Glutamatergic neuron (in vitro differentiated cells): ENCODE measurements around the gene RAD50. TPM values are rescaled to one million over a fixed set of nuclear protein-coding genes. Genes with fewer than 3 reads are reported as not detected.

Source experiments
- DNase-seq: peaks from one replicate; pipeline ENCODE4 v3.0.0; 2022
- H3K27ac Mint-ChIP-seq: one replicate; pipeline ENCODE4 v1.8.0; 2020; ENCODE audit warnings: mild to moderate bottlenecking, mixed read lengths, inconsistent platforms; ENCODE audit not compliant: unreplicated experiment
- H3K27me3 Mint-ChIP-seq: one replicate; pipeline ENCODE4 v1.8.0; 2020; ENCODE audit warnings: mild to moderate bottlenecking, moderate library complexity, mixed read lengths, inconsistent platforms; ENCODE audit not compliant: unreplicated experiment
- H3K36me3 Mint-ChIP-seq: one replicate; pipeline ENCODE4 v1.8.0; 2020; ENCODE audit warnings: mild to moderate bottlenecking, mixed read lengths, inconsistent platforms; ENCODE audit not compliant: unreplicated experiment
- H3K4me1 Mint-ChIP-seq: one replicate; pipeline ENCODE4 v1.8.0; 2020; ENCODE audit warnings: mild to moderate bottlenecking, low read depth, mixed read lengths, inconsistent platforms; ENCODE audit not compliant: unreplicated experiment
- H3K4me3 Mint-ChIP-seq: one replicate; pipeline ENCODE4 v1.8.0; 2020; ENCODE audit warnings: mild to moderate bottlenecking, mixed read lengths, inconsistent platforms; ENCODE audit not compliant: unreplicated experiment
- H3K9me3 Mint-ChIP-seq: one replicate; pipeline ENCODE4 v1.8.0; 2020; ENCODE audit warnings: mild to moderate bottlenecking, moderate library complexity, mixed read lengths, inconsistent platforms; ENCODE audit not compliant: unreplicated experiment
- total RNA-seq: library from RNA; stranded (reverse); fragmentation: NEBNext Ultra II Directional; extraction: Animal tissue kit (Norgen Biotek cat#: 25700); gene quantifications from one replicate; pipeline ENCODE4 v1.2.1, GENCODE V29; 2021; ENCODE audit not compliant: unreplicated experiment
- TF ChIP-seq, protein P1 (sequence below): fragments of 200-600 bp; sonication (generic); IDR thresholded peaks from one replicate; pipeline ENCODE4 v1.5.0; 2021; ENCODE audit not compliant: partially characterized antibody, unreplicated experiment

RAD50 gene
- total RNA-seq, 1 donor from 2014 or later = 34.9 TPM

- Mint-ChIP-seq H3K4me3 (no peak overlapping the region), H3K36me3 (no peaks in the 10 kb centered on the region), H3K9me3 (no peaks in the 10 kb centered on the region), H3K27me3 (peaks cover 2% of the 10 kb centered on the region), H3K27ac (no peak overlapping the region), H3K4me1 (no peaks in the 10 kb centered on the region)
- TF ChIP-seq, protein P1, sequence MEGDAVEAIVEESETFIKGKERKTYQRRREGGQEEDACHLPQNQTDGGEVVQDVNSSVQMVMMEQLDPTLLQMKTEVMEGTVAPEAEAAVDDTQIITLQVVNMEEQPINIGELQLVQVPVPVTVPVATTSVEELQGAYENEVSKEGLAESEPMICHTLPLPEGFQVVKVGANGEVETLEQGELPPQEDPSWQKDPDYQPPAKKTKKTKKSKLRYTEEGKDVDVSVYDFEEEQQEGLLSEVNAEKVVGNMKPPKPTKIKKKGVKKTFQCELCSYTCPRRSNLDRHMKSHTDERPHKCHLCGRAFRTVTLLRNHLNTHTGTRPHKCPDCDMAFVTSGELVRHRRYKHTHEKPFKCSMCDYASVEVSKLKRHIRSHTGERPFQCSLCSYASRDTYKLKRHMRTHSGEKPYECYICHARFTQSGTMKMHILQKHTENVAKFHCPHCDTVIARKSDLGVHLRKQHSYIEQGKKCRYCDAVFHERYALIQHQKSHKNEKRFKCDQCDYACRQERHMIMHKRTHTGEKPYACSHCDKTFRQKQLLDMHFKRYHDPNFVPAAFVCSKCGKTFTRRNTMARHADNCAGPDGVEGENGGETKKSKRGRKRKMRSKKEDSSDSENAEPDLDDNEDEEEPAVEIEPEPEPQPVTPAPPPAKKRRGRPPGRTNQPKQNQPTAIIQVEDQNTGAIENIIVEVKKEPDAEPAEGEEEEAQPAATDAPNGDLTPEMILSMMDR = no peak
- no peak for DNase-seq
Measured at GRCh38 chr5:132612846-132613245, 56.1 kb downstream of the RAD50 start.

GRCh38 chr5:132621699-132622098, 64.9 kb downstream of the RAD50 start:
- Mint-ChIP-seq H3K27me3 (no peaks in the 10 kb centered on the region), H3K9me3 (no peaks in the 10 kb centered on the region), H3K4me3 (no peak overlapping the region)

GRCh38 chr5:132622608-132623007, 65.8 kb downstream of the RAD50 start:
- Mint-ChIP-seq H3K27me3 (no peaks in the 10 kb centered on the region), H3K36me3 (no peaks in the 10 kb centered on the region), H3K27ac (no peak overlapping the region), H3K4me1 (no peaks in the 10 kb centered on the region), H3K4me3 (no peak overlapping the region), H3K9me3 (no peaks in the 10 kb centered on the region)
- TF ChIP-seq, protein P1 = no peak
- no peak for DNase-seq

More at GRCh38 chr5:132621699-132622098, 64.9 kb downstream of the RAD50 start:
- DNase-seq = no peak
- Mint-ChIP-seq H3K4me1 (no peaks in the 10 kb centered on the region), H3K36me3 (no peaks in the 10 kb centered on the region), H3K27ac (no peak overlapping the region)
- TF ChIP-seq, protein P1 = no peak

GRCh38 chr5:132627470-132627869, 70.7 kb downstream of the RAD50 start:
- Mint-ChIP-seq H3K4me3 (no peak overlapping the region), H3K27me3 (no peaks in the 10 kb centered on the region)

DNA sequence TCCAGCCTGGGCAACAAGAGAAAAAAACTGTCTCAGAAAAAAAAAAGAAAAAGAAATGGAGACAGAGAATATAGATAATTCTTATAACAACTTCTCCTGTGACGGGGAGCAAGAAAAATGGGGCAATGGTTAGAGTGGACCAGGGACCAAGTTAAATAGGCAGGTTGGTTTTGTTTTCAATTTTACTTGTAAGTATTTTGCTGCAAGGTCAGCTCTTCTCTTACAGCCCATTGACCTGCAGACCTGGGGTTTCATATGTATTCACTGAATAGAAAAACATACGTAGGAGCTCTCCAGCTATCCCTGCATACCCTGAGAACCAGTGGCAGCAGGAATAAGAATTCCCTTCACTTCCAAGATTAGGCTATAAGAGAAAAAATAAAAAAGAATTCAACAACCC, 72.0 kb downstream of the RAD50 start:
- H3K27me3 Mint-ChIP-seq = no peaks in the 10 kb centered on the region
- TF ChIP-seq, protein P1 = no peak
- no peaks in the 10 kb centered on the region for H3K9me3 Mint-ChIP-seq
- no peak for DNase-seq
- no peak overlapping the region for H3K27ac Mint-ChIP-seq
- no peaks in the 10 kb centered on the region for H3K4me1 Mint-ChIP-seq
- no peaks in the 10 kb centered on the region for H3K36me3 Mint-ChIP-seq
- H3K4me3 Mint-ChIP-seq = no peak overlapping the region

More at GRCh38 chr5:132627470-132627869, 70.7 kb downstream of the RAD50 start:
- Mint-ChIP-seq H3K27ac (no peak overlapping the region), H3K4me1 (no peaks in the 10 kb centered on the region), H3K36me3 (no peaks in the 10 kb centered on the region), H3K9me3 (no peaks in the 10 kb centered on the region)
- DNase-seq = no peak
- TF ChIP-seq, protein P1 = no peak
